Retinal pigment epithelial cell (primary cell): ENCODE data around the gene RO60.
"Not testable (repeated sequence)": the region's sequence is repeated elsewhere in the genome, so short reads cannot be mapped to it uniquely, and the experiment has no call there.

ENCODE experiments used
- DNase-seq: peaks from one replicate; pipeline ENCODE4 v3.0.0-alpha.2; 2010; ENCODE audit warnings: low read depth
- H3K4me3 ChIP-seq: 2 replicates; pipeline ENCODE4 v1.5.1; 2011; ENCODE audit warnings: mild to moderate bottlenecking, low read length, control low read depth, moderate library complexity
- TF ChIP-seq, protein P1 (sequence below): conservative IDR thresholded peaks from 2 replicates; pipeline ENCODE4 v1.5.1; 2011; ENCODE audit warnings: low read depth, low read length, control low read depth, inconsistent platforms

The RO60 gene

DNA sequence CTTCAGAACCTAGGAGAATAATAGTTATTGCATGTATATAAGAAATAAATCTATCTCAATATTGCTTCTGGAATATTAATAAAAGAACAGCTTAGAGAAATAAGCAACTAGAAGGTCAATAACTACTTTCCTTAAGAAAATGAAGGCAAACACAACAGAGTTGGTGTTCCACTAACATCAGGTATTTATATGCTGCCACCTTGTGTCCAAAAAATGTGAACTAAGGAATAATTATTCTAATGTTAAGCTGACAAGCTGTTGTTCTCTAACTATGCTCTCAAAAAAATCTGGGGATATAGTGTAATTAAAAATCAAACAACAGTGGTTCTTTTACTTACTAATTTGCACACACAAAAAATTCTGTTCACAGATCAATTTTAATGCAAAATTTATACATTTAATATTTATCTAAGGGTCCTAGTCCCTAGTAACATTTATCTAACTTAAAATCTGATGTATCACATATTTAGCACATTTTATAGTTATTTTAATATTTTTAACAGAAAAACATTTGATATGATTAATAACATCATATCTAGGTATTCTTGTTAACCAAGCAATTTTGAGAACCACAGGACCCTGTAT, 39.9 kb upstream of the RO60 start:
- peak; percentile 15 for DNase-seq
- no peak overlapping the region for H3K4me3 ChIP-seq
- TF ChIP-seq, protein P1, sequence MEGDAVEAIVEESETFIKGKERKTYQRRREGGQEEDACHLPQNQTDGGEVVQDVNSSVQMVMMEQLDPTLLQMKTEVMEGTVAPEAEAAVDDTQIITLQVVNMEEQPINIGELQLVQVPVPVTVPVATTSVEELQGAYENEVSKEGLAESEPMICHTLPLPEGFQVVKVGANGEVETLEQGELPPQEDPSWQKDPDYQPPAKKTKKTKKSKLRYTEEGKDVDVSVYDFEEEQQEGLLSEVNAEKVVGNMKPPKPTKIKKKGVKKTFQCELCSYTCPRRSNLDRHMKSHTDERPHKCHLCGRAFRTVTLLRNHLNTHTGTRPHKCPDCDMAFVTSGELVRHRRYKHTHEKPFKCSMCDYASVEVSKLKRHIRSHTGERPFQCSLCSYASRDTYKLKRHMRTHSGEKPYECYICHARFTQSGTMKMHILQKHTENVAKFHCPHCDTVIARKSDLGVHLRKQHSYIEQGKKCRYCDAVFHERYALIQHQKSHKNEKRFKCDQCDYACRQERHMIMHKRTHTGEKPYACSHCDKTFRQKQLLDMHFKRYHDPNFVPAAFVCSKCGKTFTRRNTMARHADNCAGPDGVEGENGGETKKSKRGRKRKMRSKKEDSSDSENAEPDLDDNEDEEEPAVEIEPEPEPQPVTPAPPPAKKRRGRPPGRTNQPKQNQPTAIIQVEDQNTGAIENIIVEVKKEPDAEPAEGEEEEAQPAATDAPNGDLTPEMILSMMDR, result peak; percentile 38

DNA sequence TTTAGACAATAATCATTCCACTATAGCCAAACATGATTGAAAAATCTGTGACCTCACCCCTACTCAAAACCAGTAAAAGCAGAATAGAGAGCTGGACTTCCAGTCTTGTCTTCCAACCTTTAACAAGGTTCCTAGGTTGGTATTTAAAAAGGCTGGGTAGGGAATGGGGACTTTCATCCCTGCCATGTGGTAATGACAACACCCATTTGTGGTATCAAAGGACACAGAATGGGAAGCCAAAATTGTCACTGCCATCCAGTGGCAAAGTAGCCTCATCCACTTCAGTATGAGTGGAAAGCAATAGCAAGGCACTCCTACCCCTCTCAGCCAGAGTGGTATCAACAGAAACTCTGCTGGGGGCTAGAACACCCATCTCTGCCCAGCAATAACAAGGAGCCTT, 34.2 kb upstream of the RO60 start:
- DNase-seq, result no peak
- TF ChIP-seq, protein P1, result no peak
- no peak overlapping the region for H3K4me3 ChIP-seq

DNA sequence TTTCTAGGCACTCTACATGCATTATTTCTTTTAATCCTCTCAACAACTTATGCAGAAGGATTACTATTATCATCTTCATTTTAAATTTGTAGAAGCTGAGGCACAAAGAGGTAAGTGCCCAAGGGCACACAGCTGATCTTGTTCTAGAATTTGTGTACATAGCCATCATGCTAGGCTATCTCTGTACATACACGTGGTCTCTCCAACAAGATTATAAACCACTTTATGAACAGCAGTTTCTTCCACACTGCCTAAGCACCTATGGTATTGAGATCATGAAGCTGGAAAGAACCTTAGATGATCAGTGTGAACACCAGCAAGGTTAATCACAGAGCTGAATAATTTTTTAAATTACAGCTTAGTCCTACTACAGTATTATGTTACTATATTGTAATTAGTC, 29.1 kb upstream of the RO60 start:
- TF ChIP-seq, protein P1, result no peak
- no peak overlapping the region for H3K4me3 ChIP-seq
- no peak for DNase-seq

DNA sequence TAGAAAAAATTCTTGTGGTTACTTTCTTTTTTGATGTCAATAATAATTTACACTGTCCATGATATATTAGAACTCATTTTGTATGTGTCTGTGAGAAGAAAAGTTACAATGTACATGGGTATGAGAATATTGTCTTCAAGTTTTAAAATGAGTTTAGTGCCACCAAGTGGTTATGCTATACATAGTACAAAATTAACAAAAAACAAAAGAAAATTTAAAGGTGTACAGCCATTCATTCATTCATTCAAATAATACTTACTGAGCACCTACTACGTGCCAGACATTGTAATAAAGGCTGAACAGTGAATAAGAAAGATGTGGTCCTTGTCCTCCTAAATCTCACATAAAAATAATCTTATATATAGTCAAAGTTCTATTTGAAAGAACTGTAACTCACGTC, 28.0 kb upstream of the RO60 start:
- H3K4me3 ChIP-seq, result no peak overlapping the region
- TF ChIP-seq, protein P1, result no peak
- DNase-seq, result no peak

DNA sequence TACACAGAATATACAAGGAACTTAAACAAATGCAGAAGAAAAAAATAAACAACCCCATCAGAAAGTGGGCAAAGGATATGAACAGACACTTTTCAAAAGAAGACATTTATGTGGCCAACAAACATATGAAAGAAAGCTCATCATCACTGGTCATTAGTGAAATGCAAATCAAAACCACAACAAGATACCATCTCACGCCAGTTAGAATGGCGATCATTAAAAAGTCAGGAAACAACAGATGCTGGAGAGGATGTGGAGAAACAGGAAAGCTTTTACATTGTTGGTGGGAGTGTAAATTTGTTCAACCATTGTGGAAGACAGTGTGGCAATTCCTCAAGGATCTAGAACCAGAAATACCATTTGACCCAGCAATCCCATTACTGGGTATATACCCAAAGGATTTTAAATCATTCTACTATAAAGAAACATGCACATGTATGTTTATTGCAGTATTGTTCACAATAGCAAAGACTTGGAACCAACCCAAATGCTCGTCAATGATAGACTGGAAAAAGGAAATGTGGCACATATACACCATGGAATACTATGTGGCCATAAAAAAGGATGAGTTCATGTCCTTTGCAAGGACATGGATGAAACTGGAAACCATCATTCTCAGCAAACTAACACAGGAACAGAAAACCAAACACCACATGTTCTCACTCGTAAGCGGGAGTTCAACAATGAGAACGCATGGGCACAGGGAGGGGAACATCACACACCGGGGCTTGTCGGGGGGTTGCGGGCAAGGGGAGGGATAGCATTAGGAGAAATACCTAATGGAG, 26.6 kb upstream of the RO60 start:
- H3K4me3 ChIP-seq, DNase-seq: not testable (repeated sequence)

DNA sequence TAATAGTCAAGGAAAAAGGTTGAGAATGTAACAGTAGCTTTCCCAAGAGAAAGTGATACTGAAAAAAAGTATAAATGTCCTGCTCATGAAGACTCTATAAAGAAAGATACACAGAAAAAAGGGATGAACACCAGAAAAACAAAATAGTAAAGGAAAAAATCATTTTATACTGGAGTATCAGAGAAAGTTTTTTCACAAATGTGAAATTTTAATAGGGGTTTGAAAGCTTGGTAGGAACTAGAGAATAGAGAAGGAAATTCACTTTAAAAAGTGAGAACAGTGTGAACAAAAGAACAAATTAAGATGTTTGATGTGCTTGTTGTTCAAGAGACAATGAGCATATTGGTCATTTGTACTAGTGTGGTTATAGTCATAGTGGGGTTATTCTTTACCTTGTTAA, 25.8 kb upstream of the RO60 start:
- TF ChIP-seq, protein P1, result no peak
- H3K4me3 ChIP-seq, result no peak overlapping the region
- no peak for DNase-seq

DNA sequence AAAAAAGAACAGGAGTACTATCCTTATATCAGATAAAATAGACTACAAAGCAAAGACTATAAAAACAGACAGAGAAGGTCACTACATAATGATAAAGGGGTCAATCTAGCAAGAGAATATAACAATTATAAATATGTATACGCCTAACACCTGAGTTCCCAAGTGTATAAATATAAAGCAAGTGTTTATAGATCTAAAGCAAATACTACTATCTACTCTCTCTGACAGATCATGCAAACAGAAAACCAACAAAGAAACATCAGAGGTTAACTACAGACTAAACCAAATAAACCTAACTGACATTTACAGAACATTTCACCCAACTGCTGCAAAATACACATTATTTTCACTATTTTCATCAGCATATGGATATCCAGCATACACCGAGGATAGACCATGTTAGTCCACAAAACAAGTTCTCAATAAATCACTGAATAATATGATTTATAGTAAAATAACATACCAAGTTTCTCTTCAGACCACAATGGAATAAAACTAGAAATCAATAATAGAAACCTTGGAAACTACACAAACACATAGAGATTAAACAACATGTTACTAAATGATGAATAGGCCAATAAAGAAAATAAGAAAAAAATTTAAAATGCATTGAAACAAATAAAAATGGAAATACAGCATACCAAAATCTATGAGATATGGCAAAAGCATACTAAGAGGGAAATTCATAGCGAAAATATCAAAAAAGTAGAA, 22.9 kb upstream of the RO60 start:
- H3K4me3 ChIP-seq, result no peak overlapping the region
- DNase-seq, result no peak
- TF ChIP-seq, protein P1, result no peak
